Mucosa of descending colon (tissue), 3 donors: ENCODE measurements around the gene AURKA. TPM values are rescaled to one million over a fixed set of nuclear protein-coding genes. Genes with fewer than 3 reads are reported as not detected.

Experiments used
- ATAC-seq: fragments of 200-7000 bp; cut with Tn5 transposase; one replicate; pipeline ENCODE4 v1.9.1; 2020; ENCODE audit warnings: mild to moderate bottlenecking, moderate library complexity
- DNase-seq, 3 donors: peaks; one replicate each; pipeline ENCODE4 v3.0.0-alpha.2; 2020
- H3K36me3 ChIP-seq: fragments of 200-600 bp; one replicate; pipeline ENCODE4 v1.8.0; 2021; ENCODE audit warnings: low read depth, mild to moderate bottlenecking
- H3K4me1 ChIP-seq: fragments of 200-600 bp; one replicate; pipeline ENCODE4 v1.8.0; 2021; ENCODE audit warnings: low read depth, mild to moderate bottlenecking
- H3K4me3 ChIP-seq: fragments of 200-600 bp; one replicate; pipeline ENCODE4 v1.8.0; 2021; ENCODE audit warnings: mild to moderate bottlenecking
- H3K9me3 ChIP-seq: fragments of 200-600 bp; one replicate; pipeline ENCODE4 v1.8.0; 2021; ENCODE audit warnings: mild to moderate bottlenecking
- CTCF ChIP-seq: fragments of 200-600 bp; IDR thresholded peaks from one replicate; pipeline ENCODE4 v1.8.0; 2022; ENCODE audit warnings: antibody characterized with exemption, mild to moderate bottlenecking
- intact Hi-C, 2 donors: fragments of 100-400 bp; cut with DNase I in 1 of 2; cut with micrococcal nuclease in 1 of 2; formaldehyde crosslinking; loops; one replicate each; pipeline versions ENCODE4 v1.11.0 to v1.11.1; 2022; cut with DNase I, micrococcal nuclease
- total RNA-seq, 3 donors: library from RNA; stranded (reverse); fragmentation: NEBNext Ultra II Directional in 2 of 3; extraction: Animal tissue kit (Norgen Biotek cat#: 25700) in 2 of 3; gene quantifications; one replicate each; pipeline versions ENCODE4 v1.2.1 to v1.2.4, GENCODE V29; 2021 to 2023
- donor health status: DM: no; HTN: no; CAD: no; lungs with moderate emphysema.
- donor health status: DM: no; HTN: no; CAD: no.
- donor health status: DM: no; HTN: yes; CAD: no.

Gene AURKA
- total RNA-seq, 3 donors from 2014 or later = 7.9 to 24.8 (median 11.2) TPM

- no peak for ATAC-seq
- TF ChIP-seq CTCF = no peak
- no peak overlapping the region for H3K4me3 ChIP-seq
- H3K9me3 ChIP-seq = no peaks in the 10 kb centered on the region
- H3K36me3 ChIP-seq = no peaks in the 10 kb centered on the region
- no peaks in the 10 kb centered on the region for H3K4me1 ChIP-seq
- intact Hi-C loops = no loop called here
- DNase-seq = no peak
Observed at GRCh38 chr20:56324806-56325205, 67.2 kb downstream of the AURKA start.

GRCh38 chr20:56323656-56324055 is 68.4 kb downstream of the AURKA start:
- Histone ChIP-seq H3K9me3 (no peaks in the 10 kb centered on the region), H3K36me3 (no peaks in the 10 kb centered on the region), H3K4me3 (no peak overlapping the region), H3K4me1 (no peaks in the 10 kb centered on the region)
- no peak for TF ChIP-seq CTCF
- DNase-seq (no peak), ATAC-seq (no peak)
- intact Hi-C loops = no loop called here

GRCh38 chr20:56323206-56323605 is 68.8 kb downstream of the AURKA start:
- H3K4me1 ChIP-seq = no peaks in the 10 kb centered on the region
- intact Hi-C loops = no loop called here
- no peak overlapping the region for H3K4me3 ChIP-seq
- H3K9me3 ChIP-seq = no peaks in the 10 kb centered on the region
- TF ChIP-seq CTCF = no peak
- H3K36me3 ChIP-seq = no peaks in the 10 kb centered on the region
- DNase-seq (no peak), ATAC-seq (no peak)

GRCh38 chr20:56322681-56323080 is 69.3 kb downstream of the AURKA start:
- Histone ChIP-seq H3K4me1 (no peaks in the 10 kb centered on the region), H3K9me3 (no peaks in the 10 kb centered on the region), H3K4me3 (no peak overlapping the region), H3K36me3 (no peaks in the 10 kb centered on the region)
- intact Hi-C loops = no loop called here
- ATAC-seq = no peak
- no peak for DNase-seq
- TF ChIP-seq CTCF = no peak

Other genes starting within 250 kb of the AURKA start
- gene MC3R, start 143.5 kb downstream of the AURKA start, total RNA-seq = not detected
- 10 to 100 TPM; 27.5 to 49.5 (median 31.5) TPM for gene FAM210B, start 33.2 kb downstream of the AURKA start, total RNA-seq
- gene CSTF1, start 430 bp upstream of the AURKA start, total RNA-seq = 10 to 100 TPM; 23.0 to 27.3 (median 25.2) TPM
- gene CASS4, start 20.0 kb upstream of the AURKA start, total RNA-seq = 1 to 10 TPM in 1 of 3 donors, under 1 TPM in 2; 0.61 to 1.0 (median 0.77) TPM
- 10 to 100 TPM; 74.5 to 87.0 (median 76.4) TPM for gene RTF2, start 76.4 kb upstream of the AURKA start, total RNA-seq
- gene FAM209A, start 132.5 kb upstream of the AURKA start, total RNA-seq = under 1 TPM; 0.32 to 0.77 (median 0.44) TPM
- not detected for gene FAM209B, start 141.0 kb upstream of the AURKA start, total RNA-seq
- 10 to 100 TPM in 1 of 3 donors, under 1 TPM in 2; 0.52 to 12.4 (median 0.75) TPM for gene TFAP2C, start 237.1 kb upstream of the AURKA start, total RNA-seq